ENCODE data around the gene MLN. TPM values are rescaled to one million over a fixed set of nuclear protein-coding genes. Genes with fewer than 3 reads are reported as not detected.

MLN gene
- total and polyA plus RNA-seq, 2 donors (not counting 3 experiments of a cell fraction or from before 2014, with no cell fraction given): not detected

DNA sequence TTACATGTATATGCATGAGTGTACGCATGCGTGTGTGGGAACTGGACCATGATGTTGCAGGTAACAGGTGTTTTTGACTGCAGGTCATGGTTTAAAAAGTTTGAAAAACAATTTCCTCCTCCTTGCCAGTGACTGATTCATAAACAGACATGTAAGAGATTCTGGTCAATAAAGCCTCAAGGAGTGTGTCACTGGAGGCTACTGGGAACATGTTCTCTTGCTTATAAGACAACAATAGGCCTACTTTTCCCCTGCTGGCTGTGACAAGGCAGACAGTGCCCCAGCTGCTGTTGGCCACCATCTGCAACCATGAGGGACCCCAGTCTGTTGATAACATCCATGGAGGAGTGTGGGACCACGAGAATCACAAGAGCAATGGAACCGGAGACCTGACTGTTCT is 27.6 kb downstream of the MLN start:
- dilution Hi-C loops (cut with MboI; ENCODE audit: extremely low pct_ligation_motif_present, low sequenced_read_pairs): no loop called here
- Histone ChIP-seq H3K4me1 (ENCODE audit: control insufficient read depth, extremely low read depth, insufficient read depth, low read length) (peaks cover 45% of the 10 kb centered on the region), H4K20me1 (replicated peaks; ENCODE audit: control insufficient read depth, extremely low read depth, insufficient read depth, low read length) (no peaks in the 10 kb centered on the region), H3K9me1 (replicated peaks; ENCODE audit: control insufficient read depth, extremely low read depth, insufficient read depth, low read length) (no peaks in the 10 kb centered on the region), H3K4me3 (replicated peaks in 1 of 3; ENCODE audit: insufficient read depth in 1 of 3, low read depth in 1 of 3, low read length in 3 of 3) (no peak overlapping the region), H3K9ac (replicated peaks; ENCODE audit: extremely low read depth, insufficient read depth, low read length) (no peak overlapping the region), H3K27me3 (ENCODE audit: control insufficient read depth in 2 of 2, insufficient read depth in 2 of 2, low read length in 2 of 2) (no peaks in the 10 kb centered on the region), H3K4me2 (ENCODE audit: insufficient read depth, low read length) (no peak overlapping the region), H3K27ac (ENCODE audit: insufficient read depth, low read depth, low read length) (no peak overlapping the region), H3K79me2 (ENCODE audit: control insufficient read depth, insufficient read depth, low read length) (peaks cover 3% of the 10 kb centered on the region), H2AFZ (ENCODE audit: low read depth, low read length) (no peak overlapping the region), H3K9me3 (replicated peaks; ENCODE audit: control insufficient read depth, insufficient read depth, low read length) (no peaks in the 10 kb centered on the region), H3K36me3 (ENCODE audit: control insufficient read depth in 2 of 2, extremely low read depth in 1 of 2, insufficient read depth in 2 of 2, low read length in 2 of 2) (peaks cover 36 to 54% of the 10 kb centered on the region in 2 experiments)
- FAIRE-seq: no peak
- CTCF ChIA-PET: interaction anchor here (1.0 kb wide), 1 partner anchor 251 kb away, joined by 3 read pairs; no protein-coding TSS in a partner anchor
- TF ChIP-seq POLR2AphosphoS5 (IDR thresholded peaks at IDR 0.05; ENCODE audit: insufficient read depth, low read depth, low read length): no peak
- TF ChIP-seq EZH2 (IDR thresholded peaks at IDR 0.05; ENCODE audit: borderline replicate concordance, low read depth, low read length, severe bottlenecking): no peak
- no peak for TF ChIP-seq MYC (IDR thresholded peaks at IDR 0.05; ENCODE audit: low read depth, low read length)
- TF ChIP-seq POLR2A (IDR thresholded peaks at IDR 0.05; ENCODE audit: low read depth, low read length): no peak
- TF ChIP-seq, protein P1, sequence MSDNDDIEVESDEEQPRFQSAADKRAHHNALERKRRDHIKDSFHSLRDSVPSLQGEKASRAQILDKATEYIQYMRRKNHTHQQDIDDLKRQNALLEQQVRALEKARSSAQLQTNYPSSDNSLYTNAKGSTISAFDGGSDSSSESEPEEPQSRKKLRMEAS (IDR thresholded peaks at IDR 0.05; ENCODE audit: insufficient read depth, insufficient read length): no peak
- no peak for TF ChIP-seq JUN (IDR thresholded peaks at IDR 0.05; ENCODE audit: borderline replicate concordance, insufficient read depth, insufficient read length, low read depth)
- TF ChIP-seq GATA2 (IDR thresholded peaks at IDR 0.05; ENCODE audit: insufficient read depth, insufficient read length, low read depth, low read length): no peak
- TF ChIP-seq FOS (IDR thresholded peaks at IDR 0.05; ENCODE audit: borderline replicate concordance, insufficient read depth, low read length): no peak
- intact Hi-C loops (cut with micrococcal nuclease): no loop called here
- no peak for DNase-seq (ENCODE audit: low read depth, low spot score)
- POLR2A ChIA-PET: no interaction called here
- no TSS peak for BruUV-seq (replicated peaks)

DNA sequence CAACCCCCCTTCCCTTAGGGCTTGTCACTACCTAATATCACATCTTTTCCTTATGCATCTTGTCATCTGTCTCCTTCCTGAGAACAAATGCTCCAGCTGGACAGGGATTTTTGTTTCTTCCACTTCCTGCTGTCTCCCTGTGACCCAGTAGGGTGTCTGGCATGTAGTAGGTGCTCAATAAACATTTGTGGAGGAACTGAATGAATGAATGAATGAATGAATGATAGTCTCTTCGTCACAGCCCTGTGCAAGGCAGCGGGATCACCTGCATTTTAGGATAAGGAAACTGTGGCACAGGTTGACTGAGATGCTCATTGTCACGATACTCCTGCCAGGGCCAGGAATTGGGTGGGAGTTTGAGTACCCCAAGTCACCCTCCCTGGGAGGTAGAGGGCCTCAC is 29.0 kb downstream of the MLN start:
- Histone ChIP-seq H3K4me2 (ENCODE audit: insufficient read depth, low read length) (no peak overlapping the region), H3K79me2 (ENCODE audit: control insufficient read depth, insufficient read depth, low read length) (peaks cover 2% of the 10 kb centered on the region), H3K9ac (replicated peaks; ENCODE audit: extremely low read depth, insufficient read depth, low read length) (no peak overlapping the region), H3K36me3 (ENCODE audit: control insufficient read depth in 2 of 2, extremely low read depth in 1 of 2, insufficient read depth in 2 of 2, low read length in 2 of 2) (peaks cover 34 to 48% of the 10 kb centered on the region in 2 experiments), H3K4me3 (replicated peaks in 1 of 3; ENCODE audit: insufficient read depth in 1 of 3, low read depth in 1 of 3, low read length in 3 of 3) (no peak overlapping the region), H4K20me1 (replicated peaks; ENCODE audit: control insufficient read depth, extremely low read depth, insufficient read depth, low read length) (no peaks in the 10 kb centered on the region), H3K9me1 (replicated peaks; ENCODE audit: control insufficient read depth, extremely low read depth, insufficient read depth, low read length) (no peaks in the 10 kb centered on the region), H3K9me3 (replicated peaks; ENCODE audit: control insufficient read depth, insufficient read depth, low read length) (no peaks in the 10 kb centered on the region), H3K27ac (ENCODE audit: insufficient read depth, low read depth, low read length) (no peak overlapping the region), H3K27me3 (ENCODE audit: control insufficient read depth in 2 of 2, insufficient read depth in 2 of 2, low read length in 2 of 2) (no peaks in the 10 kb centered on the region), H3K4me1 (ENCODE audit: control insufficient read depth, extremely low read depth, insufficient read depth, low read length) (peaks cover 45% of the 10 kb centered on the region), H2AFZ (ENCODE audit: low read depth, low read length) (no peak overlapping the region)
- TF ChIP-seq POLR2AphosphoS5 (IDR thresholded peaks at IDR 0.05; ENCODE audit: insufficient read depth, low read depth, low read length): no peak
- TF ChIP-seq, protein P2, sequence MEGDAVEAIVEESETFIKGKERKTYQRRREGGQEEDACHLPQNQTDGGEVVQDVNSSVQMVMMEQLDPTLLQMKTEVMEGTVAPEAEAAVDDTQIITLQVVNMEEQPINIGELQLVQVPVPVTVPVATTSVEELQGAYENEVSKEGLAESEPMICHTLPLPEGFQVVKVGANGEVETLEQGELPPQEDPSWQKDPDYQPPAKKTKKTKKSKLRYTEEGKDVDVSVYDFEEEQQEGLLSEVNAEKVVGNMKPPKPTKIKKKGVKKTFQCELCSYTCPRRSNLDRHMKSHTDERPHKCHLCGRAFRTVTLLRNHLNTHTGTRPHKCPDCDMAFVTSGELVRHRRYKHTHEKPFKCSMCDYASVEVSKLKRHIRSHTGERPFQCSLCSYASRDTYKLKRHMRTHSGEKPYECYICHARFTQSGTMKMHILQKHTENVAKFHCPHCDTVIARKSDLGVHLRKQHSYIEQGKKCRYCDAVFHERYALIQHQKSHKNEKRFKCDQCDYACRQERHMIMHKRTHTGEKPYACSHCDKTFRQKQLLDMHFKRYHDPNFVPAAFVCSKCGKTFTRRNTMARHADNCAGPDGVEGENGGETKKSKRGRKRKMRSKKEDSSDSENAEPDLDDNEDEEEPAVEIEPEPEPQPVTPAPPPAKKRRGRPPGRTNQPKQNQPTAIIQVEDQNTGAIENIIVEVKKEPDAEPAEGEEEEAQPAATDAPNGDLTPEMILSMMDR (IDR thresholded peaks at IDR 0.05; ENCODE audit: extremely low read depth in 1 of 2, insufficient read depth in 1 of 2, low read depth in 1 of 2, low read length in 2 of 2): no peak
- no peak for TF ChIP-seq MYC (IDR thresholded peaks at IDR 0.05; ENCODE audit: low read depth, low read length)
- no peak for TF ChIP-seq POLR2A (IDR thresholded peaks at IDR 0.05; ENCODE audit: low read depth, low read length)
- TF ChIP-seq GATA2 (IDR thresholded peaks at IDR 0.05; ENCODE audit: insufficient read depth, insufficient read length, low read depth, low read length): no peak
- FAIRE-seq (no peak), DNase-seq (ENCODE audit: low read depth, low spot score) (no peak)
- BruUV-seq (replicated peaks): no TSS peak
- dilution Hi-C loops (cut with MboI; ENCODE audit: extremely low pct_ligation_motif_present, low sequenced_read_pairs): no loop called here
- ChIA-PET POLR2A (no interaction called here), CTCF (interaction anchor here (1.2 to 5.8 kb wide), 2 partner anchors 31 to 280 kb away, joined by 3 to 33 read pairs; no protein-coding TSS in a partner anchor)
- intact Hi-C loops (cut with micrococcal nuclease): no loop called here
